Stimulated activated CD8-positive, alpha-beta memory T cell treated with anti-CD3 and anti-CD28 coated beads, Interleukin-4, amount 100 ng/mL, for 1 hour (primary cell): ENCODE measurements around the gene ZBTB24.

ENCODE experiments used
- DNase-seq, 2 donors: peaks; one replicate each; pipeline ENCODE4 v3.0.0-alpha.2; 2020; ENCODE audit warnings: low read depth in 2 of 2, low spot score in 1 of 2

ZBTB24 gene

DNA sequence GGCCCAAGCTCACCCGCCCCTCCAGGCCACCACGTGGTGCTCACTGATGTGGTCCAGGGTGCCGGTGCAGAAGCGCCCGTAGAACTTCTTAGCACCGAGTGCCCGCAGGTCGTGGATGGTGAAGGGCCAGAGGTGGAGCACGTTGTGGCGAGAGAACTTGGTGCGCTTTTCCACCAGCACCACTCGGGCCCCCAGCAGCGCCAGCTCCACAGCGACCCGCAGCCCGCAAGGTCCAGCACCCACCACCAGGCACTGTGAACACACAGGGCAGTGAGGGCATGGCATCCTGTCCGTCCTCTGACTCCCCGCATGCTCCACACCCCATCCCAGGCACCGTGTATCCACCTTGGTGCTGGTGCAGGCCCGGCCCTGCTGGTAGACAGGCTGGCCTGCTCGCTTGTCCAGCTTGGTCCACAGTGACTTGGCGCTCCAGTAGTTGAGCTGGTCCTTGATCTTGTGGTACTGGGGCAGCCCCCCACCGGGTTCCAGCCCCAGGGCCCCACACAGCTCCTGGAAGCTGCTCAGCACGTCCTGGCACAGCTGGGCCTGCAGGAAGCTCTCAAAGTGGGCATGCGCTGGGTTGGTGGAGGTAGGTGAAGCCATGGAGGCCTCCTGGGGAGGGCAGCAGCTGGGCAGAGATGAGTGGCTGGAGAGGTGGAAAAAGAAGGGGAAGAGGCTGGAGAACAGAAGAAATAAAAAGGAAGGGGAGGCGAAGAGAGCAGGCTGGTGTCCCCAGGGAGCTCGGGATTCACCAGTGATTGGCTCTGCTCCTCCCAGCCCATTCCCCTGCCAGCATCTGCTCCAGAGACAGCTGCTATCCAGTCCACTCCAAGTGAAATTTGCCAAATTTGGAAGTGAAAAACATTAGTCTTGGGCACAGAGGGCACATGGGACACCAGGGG, 29.2 kb downstream of the ZBTB24 start:
- DNase-seq, result no peak

DNA sequence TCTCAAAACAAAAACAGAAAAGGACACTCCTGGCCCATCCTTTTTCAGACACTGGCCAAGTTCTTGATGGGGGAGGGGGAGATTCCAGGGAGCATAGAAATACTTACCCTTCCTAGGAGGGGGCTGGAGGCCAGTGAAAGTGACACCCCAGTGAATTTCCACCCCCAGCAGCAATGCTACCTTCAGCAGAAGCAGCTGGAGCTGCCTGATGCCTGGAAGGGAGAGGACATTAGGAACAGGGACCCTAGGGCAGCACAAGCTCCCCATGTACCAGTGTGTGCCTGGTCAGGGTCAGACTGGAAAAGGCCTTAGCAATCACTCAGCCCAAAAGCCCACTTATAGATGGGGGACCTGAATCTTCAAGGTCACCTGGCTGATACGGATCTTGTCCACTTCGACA, 29.9 kb downstream of the ZBTB24 start:
- DNase-seq, result no peak

DNA sequence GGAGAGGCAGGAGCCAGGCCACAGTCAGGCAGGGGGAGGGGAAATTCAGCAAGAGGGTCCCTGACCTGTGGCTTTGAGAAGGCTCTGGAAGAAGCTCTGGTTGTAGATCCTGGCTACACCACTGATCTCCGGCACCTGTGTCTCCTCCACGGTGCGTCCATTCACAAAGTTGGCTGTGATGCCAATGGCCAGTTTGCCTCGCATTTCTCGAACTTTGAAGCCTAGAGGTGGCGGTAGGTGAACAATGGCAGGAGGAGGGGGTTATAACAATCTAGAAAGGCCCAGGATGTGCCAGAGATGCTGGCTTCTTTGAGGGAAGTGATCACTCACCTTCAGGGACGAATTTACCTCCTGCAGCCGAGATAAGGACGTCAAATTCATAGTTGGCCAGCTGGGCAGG, 30.8 kb downstream of the ZBTB24 start:
- no peak for DNase-seq

DNA sequence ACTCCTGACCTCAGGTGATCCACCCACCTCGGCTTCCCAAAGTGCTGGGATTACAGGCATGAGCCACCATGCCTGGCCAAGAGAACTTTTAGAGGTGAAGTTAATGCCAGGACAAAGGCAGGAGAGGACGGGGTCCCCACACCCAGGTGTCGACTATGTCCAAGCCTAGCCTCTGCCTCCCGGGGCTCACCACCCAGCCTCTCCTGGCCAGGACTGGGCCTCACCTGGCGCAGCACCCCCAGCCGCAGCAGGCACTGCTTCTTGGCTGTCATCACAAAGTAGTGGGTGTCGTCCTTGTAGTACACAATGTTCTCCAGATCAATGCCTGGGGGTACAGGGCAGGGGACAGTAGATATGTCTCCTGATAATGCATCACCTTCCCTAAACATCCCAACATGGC, 31.6 kb downstream of the ZBTB24 start:
- DNase-seq, result no peak

DNA sequence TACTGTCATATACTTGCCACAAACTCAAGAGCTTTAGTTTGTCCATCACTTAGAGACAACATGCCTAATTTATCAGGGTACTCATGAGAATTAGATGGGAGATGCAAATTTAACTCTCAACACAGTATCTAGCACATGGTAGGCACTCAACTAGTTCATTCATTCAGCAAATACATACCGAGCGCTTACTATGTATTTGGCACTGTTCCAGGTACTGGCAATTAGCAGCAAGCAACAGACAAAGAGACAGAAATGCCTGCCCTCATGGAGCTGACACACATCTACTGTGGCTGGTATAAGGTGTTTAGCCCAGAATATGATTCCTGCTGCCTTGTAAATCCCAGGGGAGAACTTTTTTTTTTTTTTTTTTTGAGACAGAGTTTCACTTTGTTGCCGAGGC, 32.2 kb downstream of the ZBTB24 start:
- DNase-seq, result no peak

DNA sequence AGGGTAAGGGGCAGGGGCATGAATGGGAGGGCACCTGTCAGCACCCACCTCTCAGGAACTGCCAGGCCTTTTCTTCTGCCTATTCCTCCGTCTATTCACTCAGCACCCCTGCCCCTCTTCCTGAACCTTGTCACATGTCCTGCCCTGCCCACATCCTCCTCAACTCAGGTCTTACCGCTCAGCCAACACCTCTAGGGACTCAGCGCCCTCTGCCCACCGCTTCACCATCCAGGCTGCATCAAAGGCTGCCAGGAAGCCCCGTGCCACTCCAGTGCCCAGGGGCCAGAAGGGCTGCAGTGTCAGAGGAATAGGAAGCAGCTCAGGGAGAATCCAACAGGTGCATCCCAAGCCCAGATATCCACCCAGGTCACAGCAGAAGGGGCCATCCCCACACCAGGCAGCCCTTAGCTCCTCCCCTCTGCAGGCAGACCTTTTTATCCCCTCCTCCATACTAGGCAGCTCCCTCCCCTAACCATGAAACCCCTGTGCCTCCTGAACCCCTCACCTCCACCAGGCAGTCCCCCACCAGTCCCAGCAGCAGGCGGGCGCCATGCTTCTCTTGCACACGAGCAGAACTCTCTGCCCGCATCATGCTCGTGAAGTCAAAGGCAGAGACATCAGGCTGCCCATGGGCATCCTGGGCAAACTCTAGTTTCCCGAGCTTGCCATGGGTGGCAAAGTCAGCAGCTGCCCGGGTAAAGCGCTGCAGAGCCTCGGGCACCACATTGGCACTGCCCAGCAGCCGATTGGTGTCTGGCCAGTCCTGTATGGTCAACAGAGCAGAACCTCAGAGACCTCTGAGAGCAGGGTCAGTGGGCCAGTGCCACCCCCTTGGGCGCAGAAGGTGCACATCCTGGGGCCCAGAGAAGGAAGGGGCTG, 33.0 kb downstream of the ZBTB24 start:
- no peak for DNase-seq

DNA sequence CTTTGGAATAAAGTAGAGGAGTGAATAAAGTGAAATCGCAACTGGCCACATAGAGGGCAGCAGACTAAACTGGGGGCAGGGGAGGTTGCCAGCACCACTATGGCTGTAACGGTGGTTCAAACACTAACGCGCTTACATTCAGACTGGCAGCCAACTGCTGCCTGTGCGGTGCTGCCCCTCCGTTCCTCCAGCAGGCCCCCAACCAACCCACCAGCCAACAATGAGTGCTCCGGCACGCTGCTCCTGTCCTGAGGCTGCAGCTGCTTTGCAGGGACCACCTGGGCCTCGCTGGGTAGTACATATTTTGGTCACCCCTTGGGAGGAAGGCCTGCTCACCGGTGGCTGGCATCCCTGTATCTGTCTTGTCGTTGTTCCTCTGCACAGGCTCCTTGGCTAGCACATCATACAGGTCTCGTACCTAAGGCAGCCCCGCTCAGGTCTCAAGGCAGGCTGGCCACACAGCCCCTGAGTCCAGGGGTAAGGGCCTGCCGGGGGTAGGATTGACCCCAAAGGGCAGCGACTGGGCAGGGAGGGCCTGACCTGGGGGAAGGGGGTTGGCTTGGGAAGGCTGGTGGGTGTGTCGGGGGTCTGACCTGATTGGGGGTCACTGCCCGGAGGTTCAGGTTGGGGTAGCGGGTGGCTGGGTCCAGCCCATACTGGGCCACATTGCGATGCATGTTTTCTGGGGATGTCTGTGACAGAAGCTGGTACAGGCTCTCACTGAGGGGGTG, 33.8 kb downstream of the ZBTB24 start:
- DNase-seq, result no peak

DNA sequence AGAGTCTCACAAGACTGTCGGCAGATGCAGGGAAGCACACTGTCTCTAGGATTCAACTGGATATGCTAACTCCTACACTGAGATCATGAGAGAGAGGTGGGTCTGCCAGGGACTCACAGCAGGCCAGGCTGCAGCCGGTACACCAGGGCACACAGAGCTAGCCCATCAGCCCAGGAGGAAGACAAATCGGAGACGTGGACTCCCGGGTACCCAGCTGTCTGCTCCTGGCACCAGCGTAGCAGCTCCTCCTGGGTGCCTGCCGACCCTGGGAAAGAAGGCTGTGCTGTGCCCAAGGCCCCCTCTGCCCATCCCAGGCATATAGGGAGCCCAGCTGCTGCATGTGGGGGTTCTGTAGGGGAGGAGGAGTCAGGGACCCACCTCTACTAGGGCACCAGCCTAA, 34.4 kb downstream of the ZBTB24 start:
- no peak for DNase-seq

DNA sequence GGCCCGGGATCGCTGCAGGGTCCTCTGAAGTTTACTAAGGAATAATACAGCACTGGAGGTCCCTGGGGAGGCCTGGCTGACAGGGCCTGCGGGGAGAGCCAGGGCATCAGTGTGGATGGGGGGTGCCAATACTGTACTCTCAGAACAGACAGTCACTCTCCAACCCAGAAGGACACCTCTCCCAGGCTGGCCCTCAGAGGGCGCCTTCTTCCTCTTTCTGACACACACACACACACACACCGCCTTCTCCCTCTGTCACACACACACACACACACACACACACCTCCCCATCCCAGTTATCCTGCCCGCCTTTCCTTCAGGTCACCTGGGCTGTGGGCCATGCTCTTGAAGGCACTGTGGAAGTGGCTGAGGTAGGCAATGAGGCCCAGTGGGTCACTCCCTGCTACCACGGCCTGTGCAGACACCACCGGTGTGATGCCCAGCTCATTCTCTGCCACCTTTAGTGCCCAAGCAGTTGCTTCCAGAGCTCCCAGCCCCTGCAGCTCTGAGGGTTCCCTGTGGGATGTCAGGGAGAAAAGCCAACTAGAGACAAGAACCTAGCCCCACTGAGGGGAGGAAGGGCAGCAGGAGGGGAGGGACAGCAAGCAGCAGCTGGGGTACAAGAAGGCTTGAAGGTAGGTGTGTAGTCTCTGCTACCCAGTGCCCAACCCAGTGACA, 35.0 kb downstream of the ZBTB24 start:
- DNase-seq, result no peak

DNA sequence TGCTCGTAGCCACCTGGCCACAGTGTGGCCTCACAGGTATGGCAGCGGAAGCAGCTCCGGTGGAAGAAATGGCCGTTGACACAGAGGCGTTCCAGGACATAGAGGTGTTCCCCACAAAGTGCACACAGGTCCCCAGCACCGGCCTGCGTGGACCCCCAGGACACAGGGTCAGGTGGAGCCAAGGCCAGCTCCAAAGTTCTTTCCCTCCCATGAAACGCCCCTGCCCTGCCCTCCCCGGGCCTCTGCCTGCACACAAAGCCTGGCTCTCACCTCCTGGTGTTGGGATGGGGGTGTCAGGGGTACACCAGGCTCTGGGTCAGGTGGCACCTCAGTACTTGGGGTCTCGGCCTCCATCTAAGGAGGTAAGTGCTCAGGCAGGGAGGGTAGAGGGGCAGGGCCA, 35.9 kb downstream of the ZBTB24 start:
- no peak for DNase-seq

DNA sequence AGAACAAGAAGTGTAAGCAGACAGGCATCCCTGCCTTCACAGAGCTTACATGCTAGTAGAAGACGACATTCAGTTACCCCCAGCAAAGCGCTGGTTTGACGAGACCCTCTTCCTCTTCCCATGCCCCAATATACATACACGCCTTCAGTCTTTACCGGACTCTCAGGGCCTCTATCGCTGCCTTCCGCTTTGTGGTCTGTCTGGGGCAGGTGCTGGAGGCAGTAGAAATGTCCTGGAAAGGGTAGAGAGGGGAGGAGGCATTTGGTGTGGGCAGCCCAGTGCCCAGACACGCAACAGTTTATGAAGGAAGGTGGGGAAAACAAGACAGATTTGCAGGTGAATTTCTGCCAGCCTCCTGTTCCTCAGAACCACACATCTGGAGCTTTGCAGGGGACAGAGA, 36.5 kb downstream of the ZBTB24 start:
- DNase-seq, result no peak

DNA sequence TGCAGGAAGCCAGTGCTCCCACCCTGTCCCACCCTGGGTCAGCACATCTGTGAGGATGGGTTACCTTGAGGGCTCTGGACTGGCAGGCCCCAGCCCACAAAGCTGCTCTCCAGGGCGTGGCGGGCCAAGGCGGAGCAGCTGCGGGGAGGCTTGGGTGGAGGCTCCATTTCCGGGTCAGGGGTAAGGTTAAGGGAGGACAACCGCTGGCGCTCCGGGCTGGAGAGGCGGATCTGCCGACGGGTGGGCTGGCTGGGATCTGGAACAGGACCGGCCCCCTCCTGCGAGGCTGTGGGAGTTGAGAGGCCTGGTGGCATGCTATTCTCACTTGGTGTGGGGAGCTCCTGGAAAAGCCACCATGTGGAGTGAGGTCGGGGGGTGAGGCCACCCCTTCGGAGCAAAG, 36.9 kb downstream of the ZBTB24 start:
- DNase-seq, result no peak

DNA sequence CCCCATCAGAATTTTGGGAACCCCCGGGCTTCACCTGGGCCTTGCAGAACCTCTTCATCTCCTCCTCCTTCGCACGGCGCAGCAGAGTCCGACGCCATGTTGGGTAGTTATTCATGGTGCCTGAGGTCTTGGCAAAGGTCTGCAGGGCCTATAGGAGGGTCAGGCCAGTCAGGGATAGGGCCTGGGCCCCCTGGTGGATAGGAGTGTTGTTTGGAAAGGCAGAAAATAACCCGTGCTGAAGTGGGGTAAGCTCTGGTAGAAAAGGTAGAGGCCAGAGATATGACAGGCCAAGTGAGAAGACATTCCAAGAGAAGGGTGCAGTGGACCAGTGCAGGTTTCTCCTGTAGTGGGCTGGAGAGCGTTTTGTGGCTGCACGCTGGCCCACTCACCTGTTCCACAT, 37.6 kb downstream of the ZBTB24 start:
- no peak for DNase-seq

DNA sequence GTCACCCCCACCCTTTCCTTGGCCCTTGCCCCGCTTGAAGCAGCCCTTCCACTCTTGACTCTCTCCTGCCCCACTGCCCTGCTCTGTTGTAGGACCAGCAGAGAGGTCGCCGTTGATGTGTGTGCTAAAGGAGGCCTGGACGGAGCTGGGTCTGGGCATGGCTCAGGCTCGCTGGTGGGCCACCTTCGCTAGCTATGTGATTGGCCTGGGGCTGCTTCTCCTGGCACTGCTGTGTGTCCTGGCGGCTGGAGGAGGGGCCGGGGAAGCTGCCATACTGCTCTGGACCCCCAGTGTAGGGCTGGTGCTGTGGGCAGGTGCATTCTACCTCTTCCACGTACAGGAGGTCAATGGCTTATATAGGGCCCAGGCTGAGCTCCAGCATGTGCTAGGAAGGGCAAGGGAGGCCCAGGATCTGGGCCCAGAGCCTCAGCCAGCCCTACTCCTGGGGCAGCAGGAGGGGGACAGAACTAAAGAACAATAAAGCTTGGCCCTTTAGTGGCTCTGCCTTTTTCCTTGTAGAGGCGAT, 39.5 kb downstream of the ZBTB24 start:
- no peak for DNase-seq

DNA sequence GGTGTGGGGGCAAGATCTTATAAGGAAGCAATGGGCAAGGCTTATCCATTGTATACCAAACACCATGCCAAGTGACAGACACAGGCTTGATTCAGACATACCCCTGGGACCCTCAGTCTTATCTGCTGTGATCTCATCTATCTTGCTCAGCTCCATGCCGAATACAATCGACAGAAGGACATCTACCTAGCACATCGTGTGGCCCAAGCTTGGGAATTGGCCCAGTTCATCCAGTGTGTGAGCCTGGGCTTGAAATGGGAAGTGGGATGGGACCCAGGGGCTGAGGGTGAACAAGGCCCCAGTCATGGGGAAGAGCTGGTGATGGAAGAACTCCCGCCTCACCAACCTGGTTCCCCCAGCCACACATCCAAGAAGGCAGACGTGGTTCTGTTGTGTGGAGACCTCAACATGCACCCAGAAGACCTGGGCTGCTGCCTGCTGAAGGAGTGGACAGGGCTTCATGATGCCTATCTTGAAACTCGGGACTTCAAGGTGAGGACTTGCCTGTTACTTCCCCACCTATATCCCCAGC, 40.6 kb downstream of the ZBTB24 start:
- no peak for DNase-seq

DNA sequence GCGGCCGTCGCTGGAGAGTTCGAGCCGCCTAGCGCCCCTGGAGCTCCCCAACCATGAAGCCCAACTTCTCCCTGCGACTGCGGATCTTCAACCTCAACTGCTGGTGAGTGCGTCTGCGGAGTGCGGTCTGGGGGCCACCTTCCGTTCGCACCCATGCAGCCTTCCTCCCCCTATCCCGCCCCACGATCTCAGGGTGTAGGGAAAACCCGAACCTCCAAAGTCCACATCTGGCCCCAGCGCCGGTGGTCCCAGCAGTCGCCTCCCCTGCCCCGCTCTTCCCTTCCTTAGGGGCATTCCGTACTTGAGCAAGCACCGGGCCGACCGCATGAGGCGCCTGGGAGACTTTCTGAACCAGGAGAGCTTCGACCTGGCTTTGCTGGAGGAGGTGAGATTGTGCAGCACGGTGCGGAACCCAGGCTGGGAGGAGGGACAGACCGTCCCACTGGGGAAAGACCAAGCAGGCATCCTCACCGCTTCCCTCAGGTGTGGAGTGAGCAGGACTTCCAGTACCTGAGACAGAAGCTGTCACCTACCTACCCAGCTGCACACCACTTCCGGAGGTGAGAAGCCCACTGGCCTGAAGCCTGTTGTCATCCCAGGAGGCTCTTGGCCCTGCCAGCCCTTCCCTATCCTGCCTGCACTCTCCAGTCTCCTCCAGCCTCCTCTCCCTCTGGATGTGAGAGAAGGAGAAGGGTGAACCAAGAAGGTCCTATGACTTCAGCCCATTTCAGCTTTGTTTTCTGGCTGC, 41.8 kb downstream of the ZBTB24 start:
- no peak for DNase-seq

DNA sequence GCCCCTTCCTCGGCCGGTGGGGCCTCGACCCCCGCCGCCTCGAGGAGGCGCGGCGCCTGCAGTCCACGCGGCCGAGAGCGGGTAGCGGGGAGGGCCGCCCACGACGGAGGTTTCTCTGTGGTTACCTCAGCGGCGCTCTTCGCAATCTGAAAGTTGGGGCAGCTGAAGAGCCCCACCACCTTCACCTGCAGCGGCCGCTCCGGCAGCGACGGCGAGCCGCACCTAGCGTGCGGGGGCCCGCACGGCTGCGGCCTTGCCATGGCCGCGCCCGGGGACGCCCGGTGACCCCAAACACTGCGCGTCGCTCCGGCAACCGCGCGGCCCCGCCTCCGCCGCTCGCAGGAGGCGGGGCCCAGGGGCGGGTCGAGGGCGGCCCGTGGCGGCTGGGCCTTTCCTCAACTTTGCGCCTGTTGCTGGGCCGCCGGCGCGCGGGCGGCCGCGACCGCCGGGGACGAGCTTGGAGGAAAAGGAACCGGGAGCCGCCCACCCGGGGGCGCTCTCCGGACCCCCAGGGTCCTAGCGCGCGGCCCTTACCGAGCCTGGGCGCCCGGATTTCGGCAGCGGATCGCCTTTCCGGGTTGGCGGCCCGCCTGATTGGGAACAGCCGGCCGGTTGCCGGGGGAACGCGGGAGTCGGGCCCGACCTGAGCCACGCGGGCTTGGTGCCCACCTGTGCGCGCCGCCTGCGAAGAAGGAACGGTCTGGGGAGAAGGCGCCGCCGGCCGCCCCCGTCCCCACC, 42.5 kb downstream of the ZBTB24 start, which contains the start of the genes PPIL6 and SMPD2:
PPIL6 (minus strand) TSS at position 298 of the 738 bp plus-strand sequence; CDS start at position 260, 38 bp downstream.
SMPD2 (plus strand) TSS at position 394 of the 738 bp plus-strand sequence. CDS start 398 bp downstream, outside the sequence.
- DNase-seq, result peak; percentile 51 to 54

DNA sequence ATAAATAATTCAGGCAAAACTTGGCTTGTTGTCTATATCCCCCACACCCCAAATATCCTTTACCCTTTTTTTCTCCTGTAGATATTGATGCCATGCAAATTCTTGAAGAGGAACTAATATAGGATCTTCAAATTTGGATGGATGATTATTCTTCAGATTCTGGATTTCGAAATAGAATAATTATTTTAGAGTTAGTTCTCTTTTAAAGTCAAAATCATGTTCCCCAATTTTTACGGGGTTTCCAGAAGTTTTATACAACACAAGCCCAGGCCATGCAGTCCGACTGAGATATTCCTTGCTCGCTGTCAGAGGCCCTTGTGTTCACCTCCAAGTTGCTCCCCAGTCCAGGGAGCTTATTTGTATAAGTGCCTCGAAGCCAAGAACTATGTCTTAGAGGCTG, 47.0 kb downstream of the ZBTB24 start:
- no peak for DNase-seq

DNA sequence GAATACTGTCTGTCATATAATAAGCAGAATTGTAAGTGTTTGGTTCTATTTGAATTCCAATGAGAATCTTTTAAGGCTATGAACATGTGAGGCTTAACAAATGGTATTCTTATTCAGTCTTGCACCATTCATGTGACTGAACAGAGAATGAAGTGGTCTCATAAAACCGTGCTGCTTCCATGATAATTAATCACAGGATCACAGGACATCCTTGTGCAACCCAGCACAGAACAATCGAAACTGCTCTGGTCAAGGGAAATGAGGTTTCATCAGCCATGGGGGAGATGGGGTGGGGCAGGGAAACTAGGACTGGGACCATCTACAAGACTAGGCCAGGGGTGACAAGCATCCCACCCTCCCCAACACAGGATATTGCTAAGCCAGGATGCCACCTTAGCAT, 48.6 kb downstream of the ZBTB24 start:
- DNase-seq, result no peak
